ENCODE results near the gene IGF1R. TPM values are rescaled to one million over a fixed set of nuclear protein-coding genes. Genes with fewer than 3 reads are reported as not detected.

IGF1R gene
- total and polyA plus RNA-seq, 4 experiments from 2014 or later, result 0.45 to 49.2 (median 25.1) TPM

GRCh38 chr15:98909968-98910885 is 261.9 kb downstream of the IGF1R start:
- Mint-ChIP-seq H3K4me3 (no peak overlapping the region), H3K27ac (no peak overlapping the region), H3K36me3 (peaks cover 10 to 21% of the 10 kb centered on the region in 2 donors), H3K27me3 (no peaks in the 10 kb centered on the region), H3K4me1 (no peaks in the 10 kb centered on the region), H3K9me3 (no peaks in the 10 kb centered on the region)
- H3K36me3 ChIP-seq (ENCODE audit: insufficient read depth, low read length), result no peaks in the 10 kb centered on the region
- intact Hi-C loops (cut with micrococcal nuclease), result no loop called here
- H3K4me1 ChIP-seq (ENCODE audit: insufficient read depth, low read length), result no peaks in the 10 kb centered on the region
- H3K4me3 ChIP-seq (ENCODE audit: low read length in 2 of 2), result no peak overlapping the region
- no peaks in the 10 kb centered on the region for H3K9me3 ChIP-seq (ENCODE audit: control insufficient read depth in 1 of 2, low read length in 2 of 2)
- H3K27ac ChIP-seq (ENCODE audit: low read depth, low read length), result no peak overlapping the region
- POLR2A ChIA-PET (ENCODE audit: partially characterized antibody), result no interaction called here
- CTCF ChIA-PET (ENCODE audit: partially characterized antibody), result no interaction called here
- no peak for DNase-seq
- H3K27me3 ChIP-seq (ENCODE audit: insufficient read depth, low read length), result no peaks in the 10 kb centered on the region

- Mint-ChIP-seq H3K36me3 (peaks cover 13 to 22% of the 10 kb centered on the region in 2 donors), H3K27ac (no peak overlapping the region), H3K4me1 (peaks cover 0 to 6% (median 0%) of the 10 kb centered on the region in 4 donors), H3K4me3 (no peak overlapping the region), H3K27me3 (no peaks in the 10 kb centered on the region), H3K9me3 (no peaks in the 10 kb centered on the region)
- Histone ChIP-seq H3K9me3 (ENCODE audit: control insufficient read depth in 1 of 2, low read length in 2 of 2) (no peaks in the 10 kb centered on the region), H3K36me3 (ENCODE audit: insufficient read depth, low read length) (no peaks in the 10 kb centered on the region), H3K27me3 (ENCODE audit: insufficient read depth, low read length) (no peaks in the 10 kb centered on the region), H3K4me1 (ENCODE audit: insufficient read depth, low read length) (no peaks in the 10 kb centered on the region), H3K27ac (ENCODE audit: low read depth, low read length) (no peak overlapping the region), H3K4me3 (ENCODE audit: low read length in 2 of 2) (no peak overlapping the region)
- POLR2A ChIA-PET (ENCODE audit: partially characterized antibody), result no interaction called here
- intact Hi-C loops (cut with micrococcal nuclease), result no loop called here
- no peak for DNase-seq
- CTCF ChIA-PET (ENCODE audit: partially characterized antibody), result no interaction called here
These were observed 266.3 kb downstream of the IGF1R start for GRCh38 chr15:98914626-98915025.

GRCh38 chr15:98916826-98917225 is 268.5 kb downstream of the IGF1R start:
- DNase-seq, result no peak
- Histone ChIP-seq H3K27ac (ENCODE audit: low read depth, low read length) (no peak overlapping the region), H3K27me3 (ENCODE audit: insufficient read depth, low read length) (no peaks in the 10 kb centered on the region), H3K4me1 (ENCODE audit: insufficient read depth, low read length) (no peaks in the 10 kb centered on the region), H3K36me3 (ENCODE audit: insufficient read depth, low read length) (no peaks in the 10 kb centered on the region), H3K4me3 (ENCODE audit: low read length in 2 of 2) (no peak overlapping the region), H3K9me3 (ENCODE audit: control insufficient read depth in 1 of 2, low read length in 2 of 2) (no peaks in the 10 kb centered on the region)
- Mint-ChIP-seq H3K9me3 (no peaks in the 10 kb centered on the region), H3K4me3 (no peak overlapping the region), H3K36me3 (peaks cover 13 to 20% of the 10 kb centered on the region in 2 donors), H3K27ac (no peak overlapping the region), H3K4me1 (peaks cover 5 to 14% (median 6%) of the 10 kb centered on the region in 4 donors), H3K27me3 (no peaks in the 10 kb centered on the region)
- intact Hi-C loops (cut with micrococcal nuclease), result no loop called here
- ChIA-PET POLR2A (ENCODE audit: partially characterized antibody) (no interaction called here), CTCF (ENCODE audit: partially characterized antibody) (no interaction called here)

GRCh38 chr15:98917417-98917816 is 269.1 kb downstream of the IGF1R start:
- H3K9me3 Mint-ChIP-seq, result no peaks in the 10 kb centered on the region
- Histone ChIP-seq H3K4me1 (ENCODE audit: insufficient read depth, low read length) (no peaks in the 10 kb centered on the region), H3K4me3 (ENCODE audit: low read length in 2 of 2) (no peak overlapping the region), H3K36me3 (ENCODE audit: insufficient read depth, low read length) (peaks cover 1% of the 10 kb centered on the region), H3K27ac (ENCODE audit: low read depth, low read length) (no peak overlapping the region), H3K27me3 (ENCODE audit: insufficient read depth, low read length) (no peaks in the 10 kb centered on the region), H3K9me3 (ENCODE audit: control insufficient read depth in 1 of 2, low read length in 2 of 2) (no peaks in the 10 kb centered on the region)
- intact Hi-C loops (cut with micrococcal nuclease), result no loop called here
- H3K36me3 Mint-ChIP-seq, result peaks cover 10 to 19% of the 10 kb centered on the region in 2 donors
- no peak for DNase-seq
- H3K4me1 Mint-ChIP-seq, result peaks cover 5 to 14% (median 6%) of the 10 kb centered on the region in 4 donors
- CTCF ChIA-PET (ENCODE audit: partially characterized antibody), result no interaction called here
- no peak overlapping the region for H3K4me3 Mint-ChIP-seq
- H3K27me3 Mint-ChIP-seq, result no peaks in the 10 kb centered on the region
- POLR2A ChIA-PET (ENCODE audit: partially characterized antibody), result no interaction called here
- no peak overlapping the region for H3K27ac Mint-ChIP-seq

- H3K27me3 ChIP-seq (ENCODE audit: insufficient read depth, low read length), result no peaks in the 10 kb centered on the region
- ChIA-PET CTCF (ENCODE audit: partially characterized antibody) (no interaction called here), POLR2A (ENCODE audit: partially characterized antibody) (no interaction called here)
- no peak for DNase-seq
- no peaks in the 10 kb centered on the region for H3K27me3 Mint-ChIP-seq
- H3K4me3 Mint-ChIP-seq, result peak overlapping the region in 1 of 8 donors; percentile 9
- H3K36me3 Mint-ChIP-seq, result peaks cover 12 to 19% of the 10 kb centered on the region in 2 donors
- no peaks in the 10 kb centered on the region for H3K9me3 Mint-ChIP-seq
- no peak overlapping the region for H3K4me3 ChIP-seq (ENCODE audit: low read length in 2 of 2)
- H3K27ac ChIP-seq (ENCODE audit: low read depth, low read length), result no peak overlapping the region
- intact Hi-C loops (cut with micrococcal nuclease), result no loop called here
- H3K36me3 ChIP-seq (ENCODE audit: insufficient read depth, low read length), result peaks cover 3% of the 10 kb centered on the region
- H3K4me1 ChIP-seq (ENCODE audit: insufficient read depth, low read length), result no peaks in the 10 kb centered on the region
- no peaks in the 10 kb centered on the region for H3K9me3 ChIP-seq (ENCODE audit: control insufficient read depth in 1 of 2, low read length in 2 of 2)
- peaks cover 5 to 14% (median 6%) of the 10 kb centered on the region in 4 donors for H3K4me1 Mint-ChIP-seq
- H3K27ac Mint-ChIP-seq, result peak overlapping the region in 1 of 7 donors; percentile 41
These were observed 271.9 kb downstream of the IGF1R start for GRCh38 chr15:98920091-98920880.

GRCh38 chr15:98923171-98923570 is 274.8 kb downstream of the IGF1R start:
- POLR2A ChIA-PET (ENCODE audit: partially characterized antibody), result no interaction called here
- Mint-ChIP-seq H3K9me3 (no peaks in the 10 kb centered on the region), H3K36me3 (peaks cover 9 to 11% of the 10 kb centered on the region in 2 donors), H3K27me3 (no peaks in the 10 kb centered on the region), H3K4me1 (peaks cover 5 to 14% (median 6%) of the 10 kb centered on the region in 4 donors), H3K4me3 (no peak overlapping the region), H3K27ac (no peak overlapping the region)
- Histone ChIP-seq H3K27ac (ENCODE audit: low read depth, low read length) (no peak overlapping the region), H3K9me3 (ENCODE audit: control insufficient read depth in 1 of 2, low read length in 2 of 2) (no peaks in the 10 kb centered on the region), H3K36me3 (ENCODE audit: insufficient read depth, low read length) (peaks cover 3% of the 10 kb centered on the region), H3K27me3 (ENCODE audit: insufficient read depth, low read length) (no peaks in the 10 kb centered on the region), H3K4me1 (ENCODE audit: insufficient read depth, low read length) (no peaks in the 10 kb centered on the region), H3K4me3 (ENCODE audit: low read length in 2 of 2) (no peak overlapping the region)
- intact Hi-C loops (cut with micrococcal nuclease), result no loop called here
- CTCF ChIA-PET (ENCODE audit: partially characterized antibody), result no interaction called here
- DNase-seq, result no peak

- Histone ChIP-seq H3K4me1 (ENCODE audit: insufficient read depth, low read length) (no peaks in the 10 kb centered on the region), H3K9me3 (ENCODE audit: control insufficient read depth in 1 of 2, low read length in 2 of 2) (no peaks in the 10 kb centered on the region), H3K4me3 (ENCODE audit: low read length in 2 of 2) (no peak overlapping the region), H3K27ac (ENCODE audit: low read depth, low read length) (no peak overlapping the region), H3K36me3 (ENCODE audit: insufficient read depth, low read length) (peaks cover 3% of the 10 kb centered on the region), H3K27me3 (ENCODE audit: insufficient read depth, low read length) (no peaks in the 10 kb centered on the region)
- peaks cover 9 to 11% of the 10 kb centered on the region in 2 donors for H3K36me3 Mint-ChIP-seq
- no peaks in the 10 kb centered on the region for H3K27me3 Mint-ChIP-seq
- no peak overlapping the region for H3K4me3 Mint-ChIP-seq
- H3K27ac Mint-ChIP-seq, result no peak overlapping the region
- POLR2A ChIA-PET (ENCODE audit: partially characterized antibody), result no interaction called here
- CTCF ChIA-PET (ENCODE audit: partially characterized antibody), result no interaction called here
- no peaks in the 10 kb centered on the region for H3K9me3 Mint-ChIP-seq
- intact Hi-C loops (cut with micrococcal nuclease), result no loop called here
- DNase-seq, result no peak
- peaks cover 5 to 14% (median 6%) of the 10 kb centered on the region in 4 donors for H3K4me1 Mint-ChIP-seq
These were observed 275.2 kb downstream of the IGF1R start for GRCh38 chr15:98923579-98923978.
